ENCODE results near the gene CASD1. TPM values are rescaled to one million over a fixed set of nuclear protein-coding genes. Genes with fewer than 3 reads are reported as not detected.

The CASD1 gene
- total and polyA plus RNA-seq, 4 donors: 9.6 to 73.9 (median 26.3) TPM

DNA sequence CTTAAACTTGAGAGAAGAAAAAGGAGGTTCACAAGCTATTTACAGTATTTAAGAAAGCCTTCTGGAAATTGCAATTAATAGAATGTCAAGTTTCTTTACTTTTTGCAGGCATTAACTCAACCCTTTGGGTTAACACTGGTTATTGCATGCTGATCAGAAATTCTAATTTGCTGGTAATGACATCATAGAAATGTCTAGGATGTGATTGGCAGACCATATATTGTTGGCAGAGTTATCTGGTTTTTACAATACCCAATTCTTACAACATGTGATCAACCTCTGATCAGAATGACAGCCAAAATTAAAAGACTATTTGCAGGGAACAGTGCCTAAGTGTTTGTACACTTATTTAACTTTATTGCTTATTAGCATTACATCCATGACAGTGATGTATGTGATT lies 1.6 kb upstream of the CASD1 start:
- DNase-seq: no peak
- no peak for ATAC-seq (ENCODE audit: insufficient read depth, low FRiP score)
- H3K9me3 ChIP-seq (ENCODE audit: control insufficient read depth in 4 of 4, insufficient read depth in 3 of 4, low read length in 3 of 4): no peaks in the 10 kb centered on the region
- no peak overlapping the region for H3K9ac ChIP-seq (ENCODE audit: insufficient read depth in 1 of 2, low read length in 2 of 2)
- TF ChIP-seq, protein P1, sequence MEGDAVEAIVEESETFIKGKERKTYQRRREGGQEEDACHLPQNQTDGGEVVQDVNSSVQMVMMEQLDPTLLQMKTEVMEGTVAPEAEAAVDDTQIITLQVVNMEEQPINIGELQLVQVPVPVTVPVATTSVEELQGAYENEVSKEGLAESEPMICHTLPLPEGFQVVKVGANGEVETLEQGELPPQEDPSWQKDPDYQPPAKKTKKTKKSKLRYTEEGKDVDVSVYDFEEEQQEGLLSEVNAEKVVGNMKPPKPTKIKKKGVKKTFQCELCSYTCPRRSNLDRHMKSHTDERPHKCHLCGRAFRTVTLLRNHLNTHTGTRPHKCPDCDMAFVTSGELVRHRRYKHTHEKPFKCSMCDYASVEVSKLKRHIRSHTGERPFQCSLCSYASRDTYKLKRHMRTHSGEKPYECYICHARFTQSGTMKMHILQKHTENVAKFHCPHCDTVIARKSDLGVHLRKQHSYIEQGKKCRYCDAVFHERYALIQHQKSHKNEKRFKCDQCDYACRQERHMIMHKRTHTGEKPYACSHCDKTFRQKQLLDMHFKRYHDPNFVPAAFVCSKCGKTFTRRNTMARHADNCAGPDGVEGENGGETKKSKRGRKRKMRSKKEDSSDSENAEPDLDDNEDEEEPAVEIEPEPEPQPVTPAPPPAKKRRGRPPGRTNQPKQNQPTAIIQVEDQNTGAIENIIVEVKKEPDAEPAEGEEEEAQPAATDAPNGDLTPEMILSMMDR (IDR thresholded peaks at IDR 0.05; ENCODE audit: control extremely low read depth, extremely low read depth): no peak
- H3K4me3 ChIP-seq: no peak overlapping the region
- no peaks in the 10 kb centered on the region for H3K27me3 ChIP-seq (ENCODE audit: control insufficient read depth in 3 of 3, insufficient read depth in 3 of 3, low read length in 2 of 3)
- no peak overlapping the region for H3K27ac ChIP-seq (ENCODE audit: low read depth in 1 of 2, low read length in 1 of 2)
- peaks cover 0 to 4% (median 0%) of the 10 kb centered on the region in 4 donors for H3K36me3 ChIP-seq (ENCODE audit: control insufficient read depth in 4 of 4, insufficient read depth in 4 of 4, low read length in 4 of 4)
- peaks cover 0 to 20% (median 8%) of the 10 kb centered on the region in 5 donors for H3K4me1 ChIP-seq (ENCODE audit: control insufficient read depth in 5 of 5, insufficient read depth in 5 of 5, low read length in 5 of 5)

DNA sequence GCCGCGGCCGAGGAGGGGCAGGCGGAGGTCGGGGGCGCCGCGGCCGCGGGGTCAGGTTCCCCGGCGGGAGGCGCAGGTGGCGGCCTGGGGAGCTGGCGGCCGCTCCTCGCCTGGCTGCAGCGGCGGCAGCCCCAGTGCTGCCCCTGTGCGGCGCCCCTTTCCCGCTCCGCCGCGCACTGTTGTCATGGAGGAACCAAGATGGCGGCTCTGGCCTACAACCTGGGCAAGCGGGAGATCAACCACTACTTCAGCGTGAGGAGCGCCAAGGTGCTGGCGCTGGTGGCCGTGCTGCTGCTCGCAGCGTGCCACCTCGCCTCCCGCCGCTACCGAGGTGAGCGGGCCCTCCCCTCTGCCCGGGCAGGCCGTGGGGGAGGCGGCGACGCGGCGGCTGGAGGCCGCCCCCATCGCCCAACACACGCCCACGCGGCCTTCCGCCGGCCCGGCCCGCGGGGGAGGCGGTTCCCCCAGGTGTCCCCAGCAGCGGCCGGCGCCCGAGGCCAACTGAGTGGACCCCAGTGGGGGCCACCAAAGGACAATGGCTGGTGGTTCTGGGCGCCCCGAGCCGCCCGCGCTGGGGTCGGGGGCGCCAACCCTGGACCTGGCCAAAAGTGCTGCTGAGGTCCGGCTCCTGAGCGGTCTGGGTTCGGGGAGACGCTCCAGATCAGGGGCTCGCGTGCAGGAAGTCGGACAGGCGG lies 425 bp downstream of the CASD1 start:
- H3K4me3 ChIP-seq: peak overlapping the region; percentile 84
- DNase-seq: peak; percentile 82 to 84 (median 82)
- H3K9me3 ChIP-seq (ENCODE audit: control insufficient read depth in 4 of 4, insufficient read depth in 3 of 4, low read length in 3 of 4): no peaks in the 10 kb centered on the region
- TF ChIP-seq, protein P1 (IDR thresholded peaks at IDR 0.05; ENCODE audit: control extremely low read depth, extremely low read depth): no peak
- ATAC-seq (ENCODE audit: insufficient read depth, low FRiP score): peak; percentile 81
- peaks cover 0 to 4% (median 0%) of the 10 kb centered on the region in 4 donors for H3K36me3 ChIP-seq (ENCODE audit: control insufficient read depth in 4 of 4, insufficient read depth in 4 of 4, low read length in 4 of 4)
- no peaks in the 10 kb centered on the region for H3K27me3 ChIP-seq (ENCODE audit: control insufficient read depth in 3 of 3, insufficient read depth in 3 of 3, low read length in 2 of 3)
- H3K27ac ChIP-seq (ENCODE audit: low read depth in 1 of 2, low read length in 1 of 2): peak overlapping the region; percentile 93 to 96
- H3K9ac ChIP-seq (ENCODE audit: insufficient read depth in 1 of 2, low read length in 2 of 2): peak overlapping the region; percentile 89 to 95
- 0 to 1% methylated on average over 41 to 75 of the region's 75 CpGs for WGBS, 2 donors
- peaks cover 3 to 32% (median 11%) of the 10 kb centered on the region in 5 donors for H3K4me1 ChIP-seq (ENCODE audit: control insufficient read depth in 5 of 5, insufficient read depth in 5 of 5, low read length in 5 of 5)

DNA sequence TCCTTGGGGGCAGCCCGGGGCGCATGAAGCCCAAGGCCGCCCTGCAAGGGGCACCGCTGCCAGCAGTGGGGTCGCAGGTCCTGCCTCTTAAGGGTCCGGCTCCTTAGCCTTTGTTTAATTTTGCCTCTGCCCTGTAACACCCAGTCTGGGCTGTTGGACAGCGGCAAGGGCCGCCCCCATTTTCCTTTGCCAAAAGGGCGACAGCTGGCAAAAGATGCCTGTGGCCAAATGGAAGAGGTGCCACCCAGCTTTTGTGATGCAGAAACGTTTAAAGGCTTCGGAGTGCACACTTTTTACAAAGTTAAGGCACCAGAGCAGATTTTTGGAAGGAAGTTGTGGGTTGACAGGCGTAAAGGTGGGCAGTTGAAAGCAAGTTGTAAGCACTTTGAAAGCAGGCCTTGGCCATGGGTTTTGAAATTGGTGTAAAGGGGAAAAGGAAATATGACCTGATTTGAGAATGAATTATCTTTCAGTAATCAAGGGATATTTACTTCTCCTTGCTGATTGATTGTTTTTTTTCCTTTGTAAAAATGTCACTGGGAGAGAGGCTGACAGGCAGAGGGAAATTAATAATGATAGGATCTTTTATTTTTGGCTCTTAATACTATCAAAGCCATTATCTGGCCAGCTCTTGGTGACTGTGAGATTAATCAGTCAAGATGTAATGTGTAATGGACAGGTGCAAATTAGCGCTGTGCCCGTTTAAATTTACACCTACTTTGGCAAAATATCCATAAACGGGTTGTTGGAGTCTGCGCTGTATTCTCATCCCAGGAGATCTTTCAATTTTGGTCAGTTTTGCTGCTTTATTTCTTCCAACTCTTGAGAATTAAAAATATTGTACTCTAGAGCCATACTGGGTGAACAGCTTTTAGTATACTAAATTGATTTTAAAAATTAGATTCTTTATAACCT lies 1.2 kb downstream of the CASD1 start:
- Histone ChIP-seq H3K4me1 (ENCODE audit: control insufficient read depth in 5 of 5, insufficient read depth in 5 of 5, low read length in 5 of 5) (peaks cover 3 to 32% (median 11%) of the 10 kb centered on the region in 5 donors), H3K27me3 (ENCODE audit: control insufficient read depth in 3 of 3, insufficient read depth in 3 of 3, low read length in 2 of 3) (no peaks in the 10 kb centered on the region), H3K9ac (ENCODE audit: insufficient read depth in 1 of 2, low read length in 2 of 2) (peak overlapping the region; percentile 89 to 95), H3K4me3 (peak overlapping the region; percentile 84), H3K27ac (ENCODE audit: low read depth in 1 of 2, low read length in 1 of 2) (peak overlapping the region; percentile 93 to 96), H3K36me3 (ENCODE audit: control insufficient read depth in 4 of 4, insufficient read depth in 4 of 4, low read length in 4 of 4) (peaks cover 0 to 4% (median 0%) of the 10 kb centered on the region in 4 donors), H3K9me3 (ENCODE audit: control insufficient read depth in 4 of 4, insufficient read depth in 3 of 4, low read length in 3 of 4) (no peaks in the 10 kb centered on the region)
- DNase-seq (peak; percentile 64 to 71 (median 70)), ATAC-seq (ENCODE audit: insufficient read depth, low FRiP score) (peak; percentile 20)
- WGBS, 2 donors: 15 to 20% methylated on average over 16 of the region's 16 CpGs
- TF ChIP-seq, protein P1 (IDR thresholded peaks at IDR 0.05; ENCODE audit: control extremely low read depth, extremely low read depth): no peak
